Lower lobe of right lung (tissue), 2 donors: ENCODE results near the gene PACS2. TPM values are rescaled to one million over a fixed set of nuclear protein-coding genes. Genes with fewer than 3 reads are reported as not detected.
"Not testable (repeated sequence)": the region's sequence is repeated elsewhere in the genome, so short reads cannot be mapped to it uniquely, and the experiment has no call there.

Source experiments
- ATAC-seq, 2 donors: fragments of 200-7000 bp; cut with Tn5 transposase; one replicate each; pipeline ENCODE4 v1.9.1; 2020 to 2022; ENCODE audit warnings: mild to moderate bottlenecking in 2 of 2, moderate library complexity in 2 of 2
- DNase-seq: peaks from one replicate; pipeline ENCODE4 v3.0.0-alpha.2; 2020
- H3K27ac ChIP-seq: fragments of 200-600 bp; one replicate; pipeline ENCODE4 v1.8.0; 2022
- H3K27me3 ChIP-seq: fragments of 200-600 bp; one replicate; pipeline ENCODE4 v1.8.0; 2022; ENCODE audit warnings: low read depth
- H3K36me3 ChIP-seq: fragments of 200-600 bp; one replicate; pipeline ENCODE4 v1.8.0; 2022; ENCODE audit warnings: mild to moderate bottlenecking
- H3K4me1 ChIP-seq: fragments of 200-600 bp; one replicate; pipeline ENCODE4 v1.8.0; 2022
- H3K4me3 ChIP-seq: fragments of 200-600 bp; one replicate; pipeline ENCODE4 v1.8.0; 2022; ENCODE audit warnings: mild to moderate bottlenecking
- H3K9me3 ChIP-seq: fragments of 200-600 bp; one replicate; pipeline ENCODE4 v1.8.0; 2022
- CTCF ChIP-seq: fragments of 200-600 bp; IDR thresholded peaks from one replicate; pipeline ENCODE4 v1.8.0; 2022; ENCODE audit warnings: antibody characterized with exemption, mild to moderate bottlenecking
- intact Hi-C: fragments of 100-400 bp; cut with DNase I; formaldehyde crosslinking; loops from one replicate; pipeline ENCODE4 v1.11.0; 2022
- total RNA-seq: library from RNA; stranded (reverse); fragmentation: NEBNext Ultra II Directional; extraction: Animal tissue kit (Norgen Biotek cat#: 25700); gene quantifications from one replicate; pipeline ENCODE4 v1.2.1, GENCODE V29; 2021
- donor health status: DM: no; HTN: yes; CAD: no; lungs with severe emphysema.

The PACS2 gene
- total RNA-seq, 1 donor from 2014 or later: 79.7 TPM

DNA sequence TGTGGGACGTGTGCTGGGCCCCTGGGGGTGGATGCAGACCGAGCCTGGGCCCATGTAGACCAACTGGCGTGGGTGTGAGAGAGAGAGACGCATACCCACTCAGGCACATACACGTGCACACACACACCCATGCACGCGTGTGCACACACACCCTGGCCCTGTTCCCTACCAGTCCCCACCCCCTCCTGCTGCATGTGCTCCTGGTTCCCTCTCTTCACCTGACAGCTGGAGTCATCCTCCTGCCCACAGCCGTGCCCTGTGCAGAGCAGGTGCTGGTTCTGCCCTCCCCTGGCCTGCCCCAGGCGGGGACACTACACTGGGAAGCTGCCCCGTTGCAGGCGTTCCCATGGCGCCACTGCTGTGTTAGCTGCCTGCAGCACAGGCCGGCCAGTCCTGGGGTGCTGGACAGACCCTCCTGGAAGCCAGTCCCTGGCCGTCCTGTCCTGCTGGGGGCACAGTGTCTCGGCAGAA, 18.5 kb downstream of the PACS2 start:
- DNase-seq (peak; percentile 45), ATAC-seq (no peak)
- no peaks in the 10 kb centered on the region for H3K9me3 ChIP-seq
- intact Hi-C loops: no loop called here
- H3K4me1 ChIP-seq: peaks cover 62% of the 10 kb centered on the region
- H3K36me3 ChIP-seq: no peaks in the 10 kb centered on the region
- H3K27ac ChIP-seq: no peak overlapping the region
- H3K4me3 ChIP-seq: no peak overlapping the region
- no peak for TF ChIP-seq CTCF
- no peaks in the 10 kb centered on the region for H3K27me3 ChIP-seq

DNA sequence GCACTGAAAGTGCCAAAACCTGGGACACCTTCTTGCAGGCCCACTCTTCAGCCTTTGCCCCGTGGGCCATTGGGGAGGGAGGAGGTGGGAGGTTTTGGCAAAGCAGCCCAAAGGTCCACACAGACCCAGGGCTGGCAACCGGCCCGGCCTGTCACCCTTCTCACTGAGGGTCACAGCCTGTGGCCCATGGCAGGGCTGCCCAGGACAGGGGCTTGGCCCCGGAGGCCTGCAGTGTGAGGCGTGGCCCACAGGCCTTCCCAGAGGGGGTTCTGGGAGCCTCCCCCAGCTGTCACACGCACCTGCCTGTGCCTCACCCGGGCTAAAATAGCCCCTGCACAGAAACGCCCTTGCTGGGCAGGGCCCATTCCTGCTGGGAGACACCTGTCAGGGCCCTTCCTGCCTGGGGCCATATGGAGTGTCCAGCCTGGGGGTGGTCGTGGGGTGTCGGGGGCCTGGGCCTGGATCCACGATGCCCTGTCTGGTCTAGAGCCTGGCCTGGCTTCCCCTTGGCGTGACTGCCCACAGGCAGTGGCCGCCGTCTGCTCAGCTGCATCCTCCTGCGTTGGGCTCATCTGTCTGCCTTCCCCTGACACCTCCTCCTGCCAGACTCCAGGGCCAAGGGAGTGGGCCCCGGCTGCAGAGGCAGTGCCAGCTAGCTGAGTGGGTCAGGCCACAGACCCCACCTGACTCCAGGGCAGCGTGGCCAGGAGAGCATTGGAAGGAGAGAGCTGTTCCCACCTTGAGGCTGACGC, 19.2 kb downstream of the PACS2 start:
- peak; percentile 27 for DNase-seq
- intact Hi-C loops: no loop called here
- Histone ChIP-seq H3K27me3 (no peaks in the 10 kb centered on the region), H3K9me3 (no peaks in the 10 kb centered on the region), H3K36me3 (no peaks in the 10 kb centered on the region), H3K4me3 (no peak overlapping the region), H3K27ac (no peak overlapping the region), H3K4me1 (peaks cover 62% of the 10 kb centered on the region)
- no peak for TF ChIP-seq CTCF
- no peak for ATAC-seq

- Histone ChIP-seq H3K4me3 (no peak overlapping the region), H3K27me3 (no peaks in the 10 kb centered on the region), H3K36me3 (no peaks in the 10 kb centered on the region), H3K27ac (no peak overlapping the region), H3K9me3 (no peaks in the 10 kb centered on the region), H3K4me1 (peaks cover 54% of the 10 kb centered on the region)
- DNase-seq: no peak
- ATAC-seq: no peak
- TF ChIP-seq CTCF: no peak
- intact Hi-C loops: no loop called here
Observed at GRCh38 chr14:105334383-105335230, 20.1 kb downstream of the PACS2 start.

GRCh38 chr14:105335231-105335542, 20.6 kb downstream of the PACS2 start:
- H3K27me3 ChIP-seq, H3K27ac ChIP-seq, H3K9me3 ChIP-seq, H3K36me3 ChIP-seq, H3K4me3 ChIP-seq, ATAC-seq, intact Hi-C loops: not testable (repeated sequence)
- peaks cover 51% of the 10 kb centered on the region for H3K4me1 ChIP-seq
- DNase-seq: peak; percentile 34

- intact Hi-C loops: no loop called here
- Histone ChIP-seq H3K27ac (no peak overlapping the region), H3K4me1 (peaks cover 49% of the 10 kb centered on the region), H3K36me3 (no peaks in the 10 kb centered on the region), H3K27me3 (no peaks in the 10 kb centered on the region), H3K4me3 (no peak overlapping the region), H3K9me3 (no peaks in the 10 kb centered on the region)
- no peak for TF ChIP-seq CTCF
- ATAC-seq (no peak), DNase-seq (peak; percentile 32)
Observed at GRCh38 chr14:105335735-105336476, 21.4 kb downstream of the PACS2 start.
